ENCODE data around the gene WDR31. TPM values are rescaled to one million over a fixed set of nuclear protein-coding genes. Genes with fewer than 3 reads are reported as not detected.

Gene WDR31
- polyA plus RNA-seq, 1 experiment = 0.97 TPM

- ChIA-PET CTCF (interaction anchor here (0.6 to 0.8 kb wide), 3 partner anchors 39 to 81 kb away, joined by 3 to 4 read pairs (median 3); no protein-coding TSS in a partner anchor), POLR2A (no interaction called here)
- no peak for TF ChIP-seq CTCF (IDR thresholded peaks at IDR 0.05; ENCODE audit: low read depth, low read length)
- DNase-seq (ENCODE audit: low read depth, low spot score) = no peak
- Histone ChIP-seq H3K4me3 (ENCODE audit: low read depth, low read length) (no peak overlapping the region), H3K27me3 (ENCODE audit: control insufficient read depth, insufficient read depth, low read length) (peaks cover 12% of the 10 kb centered on the region), H3K9me3 (ENCODE audit: control insufficient read depth, insufficient read depth, low read length) (no peaks in the 10 kb centered on the region; the same call in 1 of the 2 replicates), H3K27ac (ENCODE audit: low read depth, low read length) (no peak overlapping the region)
Observed at GRCh38 chr9:113364951-113365350, 24.9 kb upstream of the WDR31 start.

GRCh38 chr9:113363336-113363735, 23.3 kb upstream of the WDR31 start:
- no peak for TF ChIP-seq CTCF (IDR thresholded peaks at IDR 0.05; ENCODE audit: low read depth, low read length)
- CTCF ChIA-PET = no interaction called here
- no peaks in the 10 kb centered on the region; the same call in 1 of the 2 replicates for H3K9me3 ChIP-seq (ENCODE audit: control insufficient read depth, insufficient read depth, low read length)
- no peak overlapping the region for H3K4me3 ChIP-seq (ENCODE audit: low read depth, low read length)
- peaks cover 21% of the 10 kb centered on the region for H3K27me3 ChIP-seq (ENCODE audit: control insufficient read depth, insufficient read depth, low read length)
- no peak overlapping the region for H3K27ac ChIP-seq (ENCODE audit: low read depth, low read length)
- no peak for DNase-seq (ENCODE audit: low read depth, low spot score)
- POLR2A ChIA-PET = no interaction called here

GRCh38 chr9:113361304-113362018, 21.4 kb upstream of the WDR31 start:
- ChIA-PET CTCF (interaction anchor here (0.6 to 1.1 kb wide), 2 partner anchors 17 to 39 kb away, joined by 3 read pairs; partner anchors contain the start of gene ALAD), POLR2A (interaction anchor here (0.5 to 0.9 kb wide), 3 partner anchors 9 to 86 kb away, joined by 3 to 6 read pairs (median 3); partner anchors contain the start of genes CDC26, PRPF4 and WDR31)
- DNase-seq (ENCODE audit: low read depth, low spot score) = peak; percentile 13

DNA sequence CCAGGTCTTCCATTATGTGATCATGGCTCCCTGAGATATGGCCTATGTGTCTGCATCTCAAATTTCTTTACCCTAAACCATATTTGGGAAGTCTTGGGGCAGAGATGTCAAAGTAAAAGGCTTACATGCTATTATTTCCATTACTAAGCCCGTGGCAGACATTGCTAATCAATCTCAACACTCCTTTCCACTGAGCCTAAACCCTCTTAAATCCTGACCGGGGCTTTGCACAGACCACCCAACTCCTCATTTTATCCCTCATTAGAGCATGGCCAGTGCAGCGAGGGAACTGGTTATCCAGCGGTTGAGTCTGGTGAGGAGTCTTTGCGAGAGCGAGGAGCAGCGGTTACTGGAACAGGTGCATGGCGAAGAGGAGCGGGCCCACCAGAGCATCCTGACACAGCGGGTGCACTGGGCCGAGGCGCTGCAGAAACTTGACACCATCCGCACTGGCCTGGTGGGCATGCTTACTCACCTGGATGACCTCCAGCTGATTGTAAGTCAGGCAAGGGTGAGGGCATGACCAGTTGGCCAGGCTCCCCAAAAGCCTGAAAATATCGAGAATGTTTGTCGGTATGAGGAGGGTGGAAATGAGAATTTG, 20.3 kb upstream of the WDR31 start:
- ChIA-PET CTCF (no interaction called here), POLR2A (no interaction called here)
- TF ChIP-seq CTCF (IDR thresholded peaks at IDR 0.05; ENCODE audit: low read depth, low read length) = no peak
- H3K27me3 ChIP-seq (ENCODE audit: control insufficient read depth, insufficient read depth, low read length) = peaks cover 32% of the 10 kb centered on the region
- H3K4me3 ChIP-seq (ENCODE audit: low read depth, low read length) = no peak overlapping the region
- H3K27ac ChIP-seq (ENCODE audit: low read depth, low read length) = no peak overlapping the region
- H3K9me3 ChIP-seq (ENCODE audit: control insufficient read depth, insufficient read depth, low read length) = no peaks in the 10 kb centered on the region; the same call in 1 of the 2 replicates
- DNase-seq (ENCODE audit: low read depth, low spot score) = no peak

More at GRCh38 chr9:113361304-113362018, 21.4 kb upstream of the WDR31 start:
- Histone ChIP-seq H3K27ac (ENCODE audit: low read depth, low read length) (no peak overlapping the region), H3K27me3 (ENCODE audit: control insufficient read depth, insufficient read depth, low read length) (peaks cover 30% of the 10 kb centered on the region), H3K4me3 (ENCODE audit: low read depth, low read length) (no peak overlapping the region), H3K9me3 (ENCODE audit: control insufficient read depth, insufficient read depth, low read length) (no peaks in the 10 kb centered on the region; the same call in 1 of the 2 replicates)
- no peak for TF ChIP-seq CTCF (IDR thresholded peaks at IDR 0.05; ENCODE audit: low read depth, low read length)

DNA sequence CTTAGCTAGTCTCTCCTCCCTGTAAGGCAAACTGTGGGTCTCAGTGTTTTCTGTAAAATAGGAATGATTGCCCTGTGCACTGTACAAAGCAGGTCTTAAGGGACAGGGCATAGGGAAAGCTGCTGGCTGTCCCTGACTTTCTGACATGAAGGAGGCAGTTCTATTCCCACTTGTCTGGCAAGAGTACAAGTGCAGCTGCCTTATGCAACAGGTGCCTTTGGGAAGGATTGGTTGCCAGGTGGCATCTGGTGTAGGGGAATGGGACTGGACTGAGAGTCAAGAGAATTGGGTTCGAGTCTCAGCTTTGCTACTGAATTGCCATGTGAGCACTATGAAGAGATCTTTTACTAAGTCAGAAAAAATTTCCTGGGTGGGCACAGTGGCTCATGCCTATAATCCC, 19.3 kb upstream of the WDR31 start:
- no peak for DNase-seq (ENCODE audit: low read depth, low spot score)
- CTCF ChIA-PET = no interaction called here
- Histone ChIP-seq H3K9me3 (ENCODE audit: control insufficient read depth, insufficient read depth, low read length) (no peaks in the 10 kb centered on the region; the same call in 1 of the 2 replicates), H3K27ac (ENCODE audit: low read depth, low read length) (no peak overlapping the region), H3K27me3 (ENCODE audit: control insufficient read depth, insufficient read depth, low read length) (peaks cover 35% of the 10 kb centered on the region), H3K4me3 (ENCODE audit: low read depth, low read length) (no peak overlapping the region)
- POLR2A ChIA-PET = interaction anchor here (0.6 kb wide), 2 partner anchors 11 to 42 kb away, joined by 3 read pairs; no protein-coding TSS in a partner anchor
- TF ChIP-seq CTCF (IDR thresholded peaks at IDR 0.05; ENCODE audit: low read depth, low read length) = no peak

All from AG04450 (cell line).